SU-DHL-6 (cell line): ENCODE results near the gene GPRC5A.
"Not testable (repeated sequence)": the region's sequence is repeated elsewhere in the genome, so short reads cannot be mapped to it uniquely, and the experiment has no call there.

Experiments
- H2AFZ ChIP-seq: fragments of 200-600 bp; sonication (generic); 2 replicates; pipeline ENCODE4 v1.6.1; 2014; ENCODE audit warnings: low read depth, mild to moderate bottlenecking, moderate library complexity, mixed read lengths, antibody characterized with exemption, low read length; ENCODE audit not compliant: severe bottlenecking
- H3F3A ChIP-seq: fragments of 200-600 bp; shearing (Covaris generic); 2 replicates; pipeline ENCODE4 v1.6.0; 2016; ENCODE audit warnings: antibody characterized with exemption, mild to moderate bottlenecking; ENCODE audit not compliant: insufficient read depth
- H3K27ac ChIP-seq: fragments of 200-600 bp; sonication (generic); 2 replicates; pipeline ENCODE4 v1.5.1; 2016; ENCODE audit warnings: low read depth, mild to moderate bottlenecking, low read length, moderate library complexity, mixed read lengths
- H3K27me3 ChIP-seq: fragments of 200-600 bp; sonication (generic), shearing (Covaris generic); 2 replicates; pipeline ENCODE4 v1.6.0; 2014; ENCODE audit warnings: mild to moderate bottlenecking, low read length
- H3K36me3 ChIP-seq: fragments of 200-600 bp; sonication (generic); 2 replicates; pipeline ENCODE4 v1.6.1; 2014; ENCODE audit warnings: mild to moderate bottlenecking, low read length, mixed read lengths
- H3K4me2 ChIP-seq: fragments of 300-600, 200-600 bp; shearing (Covaris generic), sonication (generic); 2 replicates; pipeline ENCODE4 v1.6.0; 2014; ENCODE audit warnings: low read length, low read depth, mild to moderate bottlenecking; ENCODE audit not compliant: poor library complexity, severe bottlenecking
- H3K4me3 ChIP-seq: fragments of 200-600 bp; sonication (generic); 2 replicates; pipeline ENCODE4 v1.5.1; 2014; ENCODE audit warnings: antibody characterized with exemption, low read length, mild to moderate bottlenecking, mixed read lengths; ENCODE audit not compliant: insufficient read depth, poor library complexity, severe bottlenecking
- H3K79me2 ChIP-seq: fragments of 200-600 bp; sonication (generic); 2 replicates; pipeline ENCODE4 v1.6.1; 2014; ENCODE audit warnings: mild to moderate bottlenecking, low read length, moderate library complexity; ENCODE audit not compliant: insufficient read depth
- H3K9ac ChIP-seq: fragments of 200-600 bp; sonication (generic); 2 replicates; pipeline ENCODE4 v1.7.0; 2014; ENCODE audit warnings: mild to moderate bottlenecking, low read length
- H3K9me2 ChIP-seq: fragments of 200-600 bp; sonication (generic); replicated peaks from 2 replicates; pipeline ENCODE4 v1.6.1; 2014; ENCODE audit warnings: low read length; ENCODE audit not compliant: insufficient read depth
- H3K9me3 ChIP-seq: fragments of 200-600 bp; sonication (generic); 2 replicates; pipeline ENCODE4 v1.6.1; 2014; ENCODE audit warnings: low read length, mixed read lengths; ENCODE audit not compliant: insufficient read depth
- H4K20me1 ChIP-seq: fragments of 200-600 bp; sonication (generic); 2 replicates; pipeline ENCODE4 v1.6.1; 2014; ENCODE audit warnings: low read depth, mild to moderate bottlenecking, antibody characterized with exemption, low read length, moderate library complexity, mixed read lengths
- CTCF ChIP-seq: fragments of 200-600 bp; sonication (generic); IDR thresholded peaks from one replicate; pipeline ENCODE4 v1.5.1; 2017; ENCODE audit warnings: antibody characterized with exemption, mild to moderate bottlenecking, low read length, moderate library complexity; ENCODE audit not compliant: insufficient read depth, poor library complexity, severe bottlenecking
- EZH2phosphoT487 ChIP-seq: fragments of 200-600 bp; sonication (generic), shearing (Covaris generic); conservative IDR thresholded peaks from 2 replicates; pipeline ENCODE4 v1.6.1; 2018; ENCODE audit warnings: mild to moderate bottlenecking, antibody characterized with exemption, low read length, moderate library complexity, mixed read lengths

The GPRC5A gene

GRCh38 chr12:12872934-12873275 lies 18.5 kb upstream of the GPRC5A start:
- Histone ChIP-seq H3K36me3 (no peaks in the 10 kb centered on the region), H3K27ac (no peak overlapping the region), H4K20me1 (no peaks in the 10 kb centered on the region), H3K9ac (no peak overlapping the region), H3K9me3 (no peaks in the 10 kb centered on the region), H2AFZ (no peak overlapping the region), H3K4me2 (no peak overlapping the region), H3K27me3 (no peaks in the 10 kb centered on the region), H3K9me2 (no peaks in the 10 kb centered on the region), H3K79me2 (no peaks in the 10 kb centered on the region), H3F3A (no peaks in the 10 kb centered on the region), H3K4me3 (no peak overlapping the region)
- no peak for TF ChIP-seq EZH2phosphoT487
- no peak for TF ChIP-seq CTCF

- no peak overlapping the region for H3K4me2 ChIP-seq
- no peaks in the 10 kb centered on the region for H3K9me2 ChIP-seq
- H3K27ac ChIP-seq = no peak overlapping the region
- no peaks in the 10 kb centered on the region for H3K79me2 ChIP-seq
- no peaks in the 10 kb centered on the region for H4K20me1 ChIP-seq
- no peaks in the 10 kb centered on the region for H3K9me3 ChIP-seq
- H3K9ac ChIP-seq = no peak overlapping the region
- no peak overlapping the region for H2AFZ ChIP-seq
- no peak overlapping the region for H3K4me3 ChIP-seq
- TF ChIP-seq CTCF (no peak), EZH2phosphoT487 (no peak)
- H3K27me3 ChIP-seq = no peaks in the 10 kb centered on the region
- H3K36me3 ChIP-seq = no peaks in the 10 kb centered on the region
- no peaks in the 10 kb centered on the region for H3F3A ChIP-seq
Observed at GRCh38 chr12:12874029-12874428, 17.3 kb upstream of the GPRC5A start.

GRCh38 chr12:12875301-12875700 lies 16.1 kb upstream of the GPRC5A start:
- H3F3A ChIP-seq, H3K9me2 ChIP-seq, H3K79me2 ChIP-seq, H3K27ac ChIP-seq, H3K9me3 ChIP-seq, H3K27me3 ChIP-seq, H3K4me3 ChIP-seq, H3K36me3 ChIP-seq, H3K4me2 ChIP-seq, H4K20me1 ChIP-seq, H3K9ac ChIP-seq, H2AFZ ChIP-seq: not testable (repeated sequence)

GRCh38 chr12:12877153-12877768 lies 14.1 kb upstream of the GPRC5A start:
- no peaks in the 10 kb centered on the region for H4K20me1 ChIP-seq
- TF ChIP-seq CTCF = no peak
- TF ChIP-seq EZH2phosphoT487 = no peak
- H3K36me3 ChIP-seq = no peaks in the 10 kb centered on the region
- H3K9me3 ChIP-seq = no peaks in the 10 kb centered on the region
- no peaks in the 10 kb centered on the region for H3K79me2 ChIP-seq
- H2AFZ ChIP-seq = no peak overlapping the region
- H3K9me2 ChIP-seq = no peaks in the 10 kb centered on the region
- H3K9ac ChIP-seq = no peak overlapping the region
- H3K27me3 ChIP-seq = no peaks in the 10 kb centered on the region
- no peak overlapping the region for H3K4me3 ChIP-seq
- no peak overlapping the region for H3K4me2 ChIP-seq
- no peaks in the 10 kb centered on the region for H3F3A ChIP-seq
- H3K27ac ChIP-seq = no peak overlapping the region
